Measurements from ENCODE around the gene PCNP.
"Not testable (repeated sequence)": the region's sequence is repeated elsewhere in the genome, so short reads cannot be mapped to it uniquely, and the experiment has no call there.

Gene PCNP

DNA sequence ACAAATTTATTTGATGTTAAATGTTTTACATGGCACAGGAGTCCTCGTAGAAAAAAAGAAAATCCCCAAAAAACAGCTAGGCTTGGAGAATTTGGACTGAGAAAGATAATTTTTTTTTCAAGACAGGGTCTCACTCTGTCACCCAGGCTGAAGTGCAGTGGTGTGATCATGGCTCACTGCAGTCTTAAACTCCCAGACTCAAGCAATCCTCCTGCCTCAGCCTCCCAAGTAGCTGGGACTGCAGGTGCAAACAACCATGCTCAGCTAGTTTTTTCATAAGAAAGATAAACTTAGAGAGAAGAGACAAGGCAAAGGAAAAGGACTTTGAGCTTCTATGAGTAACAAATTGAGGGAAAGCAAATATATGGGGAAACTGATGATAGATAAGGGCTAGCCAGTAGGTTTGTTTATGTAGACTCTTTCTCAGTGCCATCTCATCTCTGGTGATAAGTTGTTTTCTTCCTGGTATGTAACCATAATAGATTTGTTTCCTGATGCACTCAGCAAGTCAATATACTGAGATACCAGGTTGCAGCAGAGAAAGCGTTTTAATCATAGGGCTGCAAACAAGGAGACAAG, 25.4 kb upstream of the PCNP start:
- DNase-seq (ENCODE audit: extremely low read depth, low read depth) = no peak
- TF ChIP-seq, protein P1, sequence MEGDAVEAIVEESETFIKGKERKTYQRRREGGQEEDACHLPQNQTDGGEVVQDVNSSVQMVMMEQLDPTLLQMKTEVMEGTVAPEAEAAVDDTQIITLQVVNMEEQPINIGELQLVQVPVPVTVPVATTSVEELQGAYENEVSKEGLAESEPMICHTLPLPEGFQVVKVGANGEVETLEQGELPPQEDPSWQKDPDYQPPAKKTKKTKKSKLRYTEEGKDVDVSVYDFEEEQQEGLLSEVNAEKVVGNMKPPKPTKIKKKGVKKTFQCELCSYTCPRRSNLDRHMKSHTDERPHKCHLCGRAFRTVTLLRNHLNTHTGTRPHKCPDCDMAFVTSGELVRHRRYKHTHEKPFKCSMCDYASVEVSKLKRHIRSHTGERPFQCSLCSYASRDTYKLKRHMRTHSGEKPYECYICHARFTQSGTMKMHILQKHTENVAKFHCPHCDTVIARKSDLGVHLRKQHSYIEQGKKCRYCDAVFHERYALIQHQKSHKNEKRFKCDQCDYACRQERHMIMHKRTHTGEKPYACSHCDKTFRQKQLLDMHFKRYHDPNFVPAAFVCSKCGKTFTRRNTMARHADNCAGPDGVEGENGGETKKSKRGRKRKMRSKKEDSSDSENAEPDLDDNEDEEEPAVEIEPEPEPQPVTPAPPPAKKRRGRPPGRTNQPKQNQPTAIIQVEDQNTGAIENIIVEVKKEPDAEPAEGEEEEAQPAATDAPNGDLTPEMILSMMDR (IDR thresholded peaks at IDR 0.05; ENCODE audit: low read depth, low read length) = no peak

DNA sequence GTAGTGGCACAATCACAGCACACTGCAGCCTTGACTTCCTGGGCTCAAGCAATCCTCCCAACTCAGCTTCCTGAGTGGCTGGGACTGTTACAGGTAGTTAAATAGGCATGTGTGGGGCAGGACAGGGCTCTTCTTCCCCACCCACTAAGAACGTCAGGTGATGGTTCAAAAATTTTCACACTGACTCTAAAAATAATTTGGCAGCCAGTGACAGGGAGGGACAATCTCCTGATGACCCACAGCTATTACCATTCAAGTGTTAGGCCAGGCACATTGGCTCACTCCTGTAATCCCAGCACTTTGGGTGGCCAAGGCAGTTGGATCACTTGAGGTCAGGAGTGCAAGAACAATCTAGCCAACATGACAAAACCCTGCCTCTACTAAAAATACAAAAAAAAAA, 24.5 kb upstream of the PCNP start:
- DNase-seq (ENCODE audit: extremely low read depth, low read depth) = no peak

DNA sequence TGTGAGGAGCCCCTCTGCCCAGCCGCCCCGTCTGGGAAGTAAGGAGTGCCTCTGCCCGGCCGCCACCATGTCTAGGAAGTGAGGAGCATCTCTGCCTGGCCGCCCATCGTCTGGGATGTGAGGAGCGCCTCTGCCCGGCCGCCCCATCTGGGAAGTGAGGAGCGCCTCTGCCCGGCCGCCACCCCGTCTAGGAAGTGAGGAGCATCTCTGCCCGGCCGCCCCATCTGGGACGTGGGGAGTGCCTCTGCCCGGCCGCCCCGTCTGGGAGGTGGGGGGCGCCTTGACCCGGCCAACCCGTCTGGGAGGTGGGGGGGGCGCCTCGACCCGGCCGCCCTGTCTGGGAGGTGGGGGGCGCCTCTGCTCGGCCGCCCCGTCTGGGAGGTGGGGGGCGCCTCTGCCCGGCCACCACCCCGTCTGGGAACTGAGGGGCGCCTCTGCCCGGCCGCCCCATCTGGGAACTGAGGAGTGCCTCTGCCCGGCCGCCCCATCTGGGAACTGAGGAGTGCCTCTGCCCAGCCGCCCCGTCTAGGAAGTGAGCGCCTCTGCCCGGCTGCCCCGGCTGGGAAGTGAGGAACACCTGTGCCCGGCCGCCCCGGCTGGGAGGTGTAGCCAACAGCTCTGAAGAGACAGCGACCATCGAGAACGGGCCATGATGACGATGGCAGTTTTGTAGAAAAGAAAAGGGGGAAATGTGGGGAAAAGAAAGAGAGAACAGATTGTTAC, 22.5 kb upstream of the PCNP start:
- DNase-seq (ENCODE audit: extremely low read depth, low read depth) = not testable (repeated sequence)

More for the DNA sequence above, 24.5 kb upstream of the PCNP start:
- TF ChIP-seq, protein P1 (IDR thresholded peaks at IDR 0.05; ENCODE audit: low read depth, low read length) = no peak

DNA sequence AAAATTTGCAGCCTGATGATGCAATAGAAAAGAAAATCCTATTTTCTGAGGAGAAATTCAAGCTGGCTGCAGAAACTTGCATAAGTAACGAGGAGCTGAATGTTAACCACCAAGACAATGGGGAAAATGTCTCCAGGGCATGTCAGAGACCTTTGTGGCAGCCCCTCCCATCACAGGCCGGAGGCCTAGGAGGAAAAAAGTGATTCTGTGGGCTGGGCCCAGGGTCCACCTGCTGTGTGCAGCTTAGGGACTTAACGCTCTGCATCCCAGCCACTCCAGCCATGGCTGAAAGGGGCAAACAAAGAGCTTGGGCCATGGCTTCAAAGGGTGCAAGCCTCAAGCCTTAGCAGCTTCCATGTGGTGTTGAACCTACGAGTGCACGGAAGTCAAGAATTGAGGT, 20.6 kb upstream of the PCNP start:
- DNase-seq (ENCODE audit: extremely low read depth, low read depth) = not testable (repeated sequence)

DNA sequence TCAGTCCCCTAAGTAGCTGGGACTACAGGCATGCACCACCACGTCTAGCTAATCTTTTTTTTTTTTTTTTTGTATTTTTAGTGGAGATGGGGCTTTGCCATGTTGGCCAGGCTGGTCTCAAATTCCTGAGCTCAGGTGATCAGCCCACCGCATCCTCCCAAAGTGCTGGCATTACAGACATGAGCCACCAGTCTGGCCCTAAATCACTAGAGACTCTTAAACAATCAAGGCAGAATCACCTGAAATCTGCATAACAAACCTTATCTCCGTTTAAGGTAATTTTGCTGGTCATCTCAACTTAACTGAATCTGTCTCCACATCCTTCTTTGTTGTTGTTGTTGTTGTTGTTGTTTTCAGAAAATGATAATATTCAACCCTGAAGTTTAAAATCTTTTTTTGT, 17.9 kb upstream of the PCNP start:
- DNase-seq (ENCODE audit: extremely low read depth, low read depth) = no peak
- TF ChIP-seq, protein P1 (IDR thresholded peaks at IDR 0.05; ENCODE audit: low read depth, low read length) = no peak

DNA sequence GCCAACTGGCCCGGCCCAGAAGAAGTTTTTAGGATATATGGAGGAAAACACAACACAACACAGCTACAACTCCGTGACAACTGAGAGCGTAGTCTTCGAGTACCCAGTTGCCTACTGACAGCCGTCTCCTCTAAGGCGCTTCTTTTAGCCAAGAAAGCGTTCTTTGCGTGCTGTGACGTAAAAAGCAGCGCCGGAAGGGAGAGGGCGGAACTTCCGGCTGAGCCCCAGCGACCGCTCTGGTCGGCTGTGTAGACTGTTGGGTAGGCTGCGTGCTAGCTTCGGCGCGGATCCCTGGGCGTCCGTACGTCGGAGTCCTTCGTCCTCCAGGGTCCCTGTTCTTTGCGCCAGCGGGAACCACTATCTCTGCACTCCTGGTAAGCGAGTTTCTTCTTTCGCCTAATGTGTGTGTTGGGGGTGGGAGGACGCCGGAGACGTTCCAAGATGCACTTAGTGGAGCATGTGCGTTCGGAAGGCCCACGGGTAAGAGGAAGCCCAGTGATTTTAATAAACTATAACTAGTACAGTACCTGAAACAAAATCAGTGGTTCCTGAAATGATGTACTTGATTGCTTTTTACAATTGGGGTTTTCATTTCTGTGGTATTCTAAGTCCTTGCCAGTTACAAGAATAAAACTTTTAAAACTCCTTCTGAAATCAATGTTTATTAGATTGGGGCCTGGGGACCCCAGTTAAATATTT, 12.2 kb upstream of the PCNP start, which contains the start of gene TRMT10C:
TRMT10C (plus strand) TSS at position 239 of the 699 bp plus-strand sequence. CDS start 2,914 bp downstream, outside the sequence.
- TF ChIP-seq, protein P1 (IDR thresholded peaks at IDR 0.05; ENCODE audit: low read depth, low read length) = no peak
- DNase-seq (ENCODE audit: extremely low read depth, low read depth) = peak; percentile 71

DNA sequence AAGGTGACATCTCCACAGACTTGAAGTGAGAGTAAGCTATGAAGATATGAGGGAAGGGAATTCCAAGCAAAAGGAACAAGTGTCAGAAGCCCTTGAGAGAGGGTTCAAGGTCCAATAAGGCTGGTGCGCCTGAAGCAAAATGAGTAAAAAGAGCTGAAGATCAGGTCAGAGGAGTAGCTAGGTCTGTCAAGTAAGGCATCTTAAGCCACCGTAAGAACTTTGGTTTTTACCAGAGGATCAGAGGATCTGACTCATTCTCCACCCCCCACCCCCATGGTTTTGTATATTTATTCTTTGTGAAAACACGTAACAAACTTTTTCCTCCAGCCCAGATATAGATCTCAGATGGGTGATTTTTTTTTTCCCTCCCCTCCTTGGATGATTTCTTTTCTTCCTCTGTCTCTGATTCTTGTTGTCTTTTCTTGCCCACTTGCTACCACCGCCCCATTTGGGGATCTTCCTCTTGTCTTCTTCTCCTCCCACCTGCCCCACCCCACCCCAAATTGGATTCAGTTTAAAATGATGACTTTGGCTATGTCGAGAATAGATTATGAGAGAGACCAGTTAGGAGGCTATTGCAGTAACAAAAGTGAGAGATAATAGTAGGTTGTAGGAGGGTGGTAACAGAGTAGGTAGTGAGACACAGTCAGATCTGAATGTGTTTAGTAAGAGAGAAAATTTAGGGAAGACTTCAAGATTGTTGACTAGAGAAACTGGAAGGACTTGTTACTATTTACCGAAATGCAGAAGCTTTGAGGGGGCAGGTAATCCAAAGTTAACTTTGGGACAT, 6.3 kb upstream of the PCNP start:
- TF ChIP-seq, protein P1 (IDR thresholded peaks at IDR 0.05; ENCODE audit: low read depth, low read length) = no peak
- no peak for DNase-seq (ENCODE audit: extremely low read depth, low read depth)

All from AG09319 (cell line).